ENCODE results near the gene MORN5. TPM values are rescaled to one million over a fixed set of nuclear protein-coding genes. Genes with fewer than 3 reads are reported as not detected.
A peak's percentile ranks its signal among the peaks of the same experiment; 100 is the strongest.

The MORN5 gene
- total RNA-seq, 1 donor from 2014 or later, result not detected

DNA sequence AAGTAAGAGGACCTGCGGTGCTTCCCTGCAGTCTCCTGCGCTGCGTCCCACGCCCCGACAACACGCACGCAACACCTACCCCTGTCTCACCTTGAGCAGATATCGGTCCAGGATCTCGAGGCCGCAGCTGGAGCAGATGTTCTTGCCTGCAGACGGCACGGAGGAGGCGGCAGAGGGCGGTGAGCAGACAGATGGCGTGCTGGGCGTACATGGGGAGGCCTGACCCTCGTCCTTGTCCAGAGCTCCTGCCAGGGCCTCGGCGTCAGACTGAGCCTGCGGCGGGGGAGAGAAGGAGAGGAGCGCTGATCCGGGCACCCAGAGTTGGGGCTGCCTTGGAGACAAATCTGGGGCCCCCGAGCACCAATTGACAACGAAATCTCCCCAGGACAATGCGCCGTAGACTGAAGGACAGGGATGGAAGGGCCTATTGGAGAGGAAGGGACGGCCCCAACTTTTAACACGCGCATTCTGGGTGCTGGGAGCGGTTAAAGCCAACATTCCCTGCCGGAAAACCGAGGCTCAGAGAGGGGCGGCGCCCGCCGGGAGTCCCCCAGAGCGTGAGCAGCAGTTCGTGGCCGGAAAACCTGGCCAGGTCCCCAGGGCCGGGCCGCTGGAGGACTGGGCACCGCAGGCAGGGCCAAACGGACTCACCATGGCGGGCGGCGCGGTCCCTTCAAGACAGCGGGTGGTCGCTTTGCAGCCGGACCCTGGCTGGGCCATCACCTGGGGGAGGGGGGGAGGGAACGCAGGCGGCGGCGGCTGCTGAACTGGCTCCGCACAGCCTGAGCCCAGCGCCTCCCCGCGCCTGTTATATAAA lies 67.3 kb downstream of the MORN5 start:
- Mint-ChIP-seq H3K27me3 (ENCODE audit: low read depth) (peaks cover 61% of the 10 kb centered on the region), H3K4me3 (peak overlapping the region; percentile 11), H3K4me1 (peaks cover 7% of the 10 kb centered on the region), H3K27ac (no peak overlapping the region), H3K36me3 (peaks cover 2% of the 10 kb centered on the region), H3K9me3 (no peaks in the 10 kb centered on the region)
- no peak for DNase-seq (ENCODE audit: low spot score in 2 of 2, unreplicated experiment in 2 of 2)
- TF ChIP-seq CTCF (IDR thresholded peaks at IDR 0.05; ENCODE audit: unreplicated experiment), result no peak

GRCh38 chr9:122227575-122227900 lies 67.8 kb downstream of the MORN5 start:
- H3K4me1 Mint-ChIP-seq, result peaks cover 7% of the 10 kb centered on the region
- H3K27me3 Mint-ChIP-seq (ENCODE audit: low read depth), result peaks cover 55% of the 10 kb centered on the region
- no peak for DNase-seq (ENCODE audit: low spot score in 2 of 2, unreplicated experiment in 2 of 2)
- peaks cover 2% of the 10 kb centered on the region for H3K36me3 Mint-ChIP-seq
- H3K9me3 Mint-ChIP-seq, result no peaks in the 10 kb centered on the region
- no peak for TF ChIP-seq CTCF (IDR thresholded peaks at IDR 0.05; ENCODE audit: unreplicated experiment)
- peak overlapping the region; percentile 28 for H3K4me3 Mint-ChIP-seq
- H3K27ac Mint-ChIP-seq, result no peak overlapping the region

DNA sequence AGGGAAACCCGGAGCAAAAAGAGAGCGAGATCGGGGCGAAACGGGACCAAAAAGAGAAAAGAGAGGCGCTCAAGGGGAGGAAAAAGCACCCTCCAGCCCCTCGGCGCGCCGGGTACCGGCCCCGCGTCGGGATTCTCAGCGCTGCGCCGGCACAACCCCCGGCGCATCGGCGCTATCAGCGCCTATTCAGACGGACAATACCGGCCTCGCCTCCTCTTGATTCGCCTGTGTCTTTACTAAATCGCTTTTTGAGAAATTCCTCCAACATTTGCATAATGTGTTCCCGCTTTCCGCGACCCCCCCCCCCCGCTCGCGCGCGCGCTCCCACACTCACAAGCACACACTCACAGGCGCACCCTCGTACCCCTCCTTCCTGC lies 68.5 kb downstream of the MORN5 start:
- Mint-ChIP-seq H3K36me3 (peaks cover 2% of the 10 kb centered on the region), H3K27me3 (ENCODE audit: low read depth) (peaks cover 54% of the 10 kb centered on the region), H3K27ac (no peak overlapping the region), H3K4me1 (peaks cover 7% of the 10 kb centered on the region), H3K9me3 (no peaks in the 10 kb centered on the region), H3K4me3 (peak overlapping the region; percentile 53)
- no peak for TF ChIP-seq CTCF (IDR thresholded peaks at IDR 0.05; ENCODE audit: unreplicated experiment)
- DNase-seq (ENCODE audit: low spot score in 2 of 2, unreplicated experiment in 2 of 2), result no peak

DNA sequence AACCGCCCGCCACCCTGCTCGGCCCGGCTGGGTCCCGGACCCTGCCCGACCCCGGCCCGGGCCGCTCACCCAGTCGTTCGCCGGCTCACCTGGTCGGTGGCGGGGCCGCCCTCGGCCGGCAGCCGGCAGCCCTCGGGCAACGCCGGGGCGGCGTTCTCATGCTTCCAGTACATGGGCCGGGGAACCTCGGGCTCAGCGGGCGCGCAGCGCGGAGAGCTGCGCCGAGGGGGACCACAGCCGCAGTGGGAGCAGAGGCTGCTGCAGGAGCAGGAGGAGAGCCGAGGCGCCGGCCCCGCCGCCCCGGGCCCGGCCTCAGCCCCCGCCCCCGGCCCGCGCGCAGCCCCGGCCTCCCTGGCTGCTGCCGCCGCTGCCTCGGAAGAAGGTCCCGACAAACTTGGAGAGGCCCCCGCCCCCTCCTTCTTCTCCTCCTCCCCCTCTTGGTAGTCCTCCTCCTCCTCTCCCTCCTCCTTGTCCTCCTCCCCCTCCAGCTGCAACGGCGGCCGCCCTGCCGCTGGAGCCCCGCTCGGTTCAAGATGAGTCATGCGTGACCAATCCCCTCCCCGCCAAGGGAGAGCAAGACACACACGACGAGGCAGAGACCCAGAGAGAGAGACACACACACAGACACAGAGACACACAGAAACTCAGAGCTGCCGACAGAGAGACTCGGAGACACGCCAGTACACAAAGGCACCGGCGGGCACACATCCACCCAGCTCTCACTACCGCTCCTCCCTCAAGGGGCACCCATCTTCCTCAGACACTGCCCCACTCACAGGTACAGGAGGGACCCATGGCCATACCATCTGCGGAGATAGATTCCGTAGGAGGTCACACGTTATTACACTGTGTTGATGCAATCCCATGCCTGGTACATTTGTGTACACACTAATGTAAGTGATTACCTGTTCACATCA lies 69.1 kb downstream of the MORN5 start, which contains the start of gene LHX6:
TSS of gene LHX6 (minus strand) at position 390 of the 917 bp plus-strand sequence. CDS start at position 173, 217 bp downstream.
- Mint-ChIP-seq H3K27ac (no peak within 1 kb of the TSS), H3K4me1 (peaks cover 7% of the 10 kb centered on the region), H3K9me3 (no peaks in the 10 kb centered on the region), H3K36me3 (peaks cover 2% of the 10 kb centered on the region), H3K4me3 (peak within 1 kb of the TSS; percentile 53), H3K27me3 (ENCODE audit: low read depth) (peaks cover 54% of the 10 kb centered on the region)
- TF ChIP-seq CTCF (IDR thresholded peaks at IDR 0.05; ENCODE audit: unreplicated experiment), result no peak
- DNase-seq (ENCODE audit: low spot score in 2 of 2, unreplicated experiment in 2 of 2), result peak in 1 of 2 experiments; percentile 51

GRCh38 chr9:122229485-122229837 lies 69.8 kb downstream of the MORN5 start:
- Mint-ChIP-seq H3K4me1 (peaks cover 7% of the 10 kb centered on the region), H3K4me3 (no peak overlapping the region), H3K36me3 (peaks cover 2% of the 10 kb centered on the region), H3K9me3 (no peaks in the 10 kb centered on the region), H3K27ac (no peak overlapping the region), H3K27me3 (ENCODE audit: low read depth) (peaks cover 54% of the 10 kb centered on the region)
- DNase-seq (ENCODE audit: low spot score in 2 of 2, unreplicated experiment in 2 of 2), result no peak
- TF ChIP-seq CTCF (IDR thresholded peaks at IDR 0.05; ENCODE audit: unreplicated experiment), result no peak

All from mesothelial cell of epicardium (in vitro differentiated cells).